HG03378 (cell line): ENCODE measurements around the gene SLC2A13.
"Not testable (repeated sequence)": the region's sequence is repeated elsewhere in the genome, so short reads cannot be mapped to it uniquely, and the experiment has no call there.

Experiments
- ATAC-seq: cut with Tn5 transposase; IDR thresholded peaks from one replicate; pipeline ENCODE4 v1.9.1; 2021; ENCODE audit warnings: mild to moderate bottlenecking, moderate library complexity; ENCODE audit not compliant: unreplicated experiment

The SLC2A13 gene

DNA sequence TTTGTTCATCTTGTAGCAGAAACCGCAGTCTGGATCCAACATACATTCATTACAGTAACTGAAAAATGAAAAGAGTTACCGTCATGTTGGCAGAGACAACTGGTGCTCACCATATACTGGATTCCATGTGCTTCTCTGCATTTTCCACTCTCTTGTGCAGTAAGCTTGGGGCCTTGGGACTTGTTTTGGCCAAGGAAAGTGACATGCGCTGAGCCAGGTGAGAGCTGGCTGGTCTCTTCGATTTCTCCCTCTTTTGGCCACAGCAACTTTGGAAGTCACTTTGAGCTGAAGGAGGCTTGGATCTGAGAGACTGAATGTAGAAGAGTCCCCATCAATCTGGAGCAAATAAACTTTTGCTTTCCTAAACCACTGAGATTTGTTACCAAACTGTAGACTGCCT lies 275.7 kb downstream of the SLC2A13 start:
- no peak for ATAC-seq

DNA sequence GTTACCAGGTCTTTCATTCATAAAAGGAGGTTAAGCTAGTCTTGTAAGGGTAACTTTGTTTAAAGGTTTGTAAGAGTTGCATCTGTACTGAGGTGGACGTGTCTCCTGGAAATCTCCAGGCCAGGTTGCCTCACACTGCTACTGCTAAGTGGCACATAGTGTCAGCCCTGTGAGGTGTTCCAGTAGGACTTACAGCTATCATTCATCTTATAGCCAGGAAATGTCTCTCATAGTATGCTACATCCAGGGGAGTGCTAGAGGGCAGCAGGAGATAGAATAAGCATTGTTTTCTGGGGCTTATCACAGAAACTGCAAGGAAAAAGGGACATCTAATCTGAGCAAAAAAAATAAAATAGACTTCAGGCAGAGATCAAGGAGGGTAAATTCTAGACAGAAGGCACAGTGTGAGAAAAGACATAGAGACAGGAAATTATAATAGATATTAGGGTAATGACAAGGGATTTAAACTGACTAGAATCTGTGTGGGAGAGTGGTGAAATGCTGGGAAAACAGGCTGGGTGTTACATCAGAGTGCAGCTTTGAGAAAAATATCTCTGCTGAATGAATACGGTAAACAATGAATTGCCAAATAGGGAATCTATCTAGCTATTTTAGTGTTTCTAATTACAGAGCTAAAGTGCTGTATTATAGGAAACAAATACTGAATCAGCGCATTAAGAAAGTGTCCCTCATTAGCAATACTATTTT lies 281.2 kb downstream of the SLC2A13 start:
- no peak for ATAC-seq

DNA sequence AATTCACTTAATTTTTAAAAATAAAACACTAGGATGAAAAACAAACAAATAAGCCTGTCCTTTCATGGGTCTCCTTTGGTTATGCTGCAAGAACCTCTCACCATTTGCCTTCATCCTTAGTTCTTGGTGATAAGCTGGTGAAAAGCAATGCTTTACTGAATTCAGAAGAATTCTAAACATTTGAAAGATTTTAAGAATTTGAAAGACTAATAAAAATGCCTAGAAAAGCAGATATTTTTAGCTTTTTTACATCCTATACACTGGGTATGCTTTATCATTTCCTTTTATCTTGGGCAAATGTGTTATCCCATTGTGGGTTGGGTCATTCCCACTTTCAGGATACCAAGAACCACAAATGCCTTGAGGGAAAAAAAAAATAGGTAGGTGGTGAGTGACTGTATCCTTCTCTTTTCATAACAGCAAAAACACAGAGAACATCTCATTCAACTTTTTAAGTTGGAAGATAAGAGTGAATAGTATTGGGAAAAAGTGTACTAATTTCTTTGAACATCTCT lies 289.2 kb downstream of the SLC2A13 start:
- ATAC-seq = no peak

DNA sequence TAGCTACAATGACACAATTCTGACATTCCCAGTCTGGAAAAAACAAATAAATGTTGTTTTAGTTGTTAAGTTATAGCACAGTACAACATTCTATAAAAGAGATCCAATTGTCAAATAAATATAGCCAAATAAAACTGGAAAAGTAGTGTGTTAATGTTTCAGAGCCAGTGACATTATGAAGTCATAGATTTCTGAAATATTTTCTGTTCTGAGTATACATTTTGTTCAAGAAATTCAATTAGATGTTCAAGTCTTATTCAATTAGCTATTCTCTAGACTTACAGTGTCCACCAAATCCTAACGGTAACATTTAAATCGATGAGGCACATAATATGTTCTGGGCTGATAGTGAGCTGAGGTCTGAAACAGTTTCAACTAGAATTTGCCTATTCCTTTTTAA lies 290.1 kb downstream of the SLC2A13 start:
- no peak for ATAC-seq

DNA sequence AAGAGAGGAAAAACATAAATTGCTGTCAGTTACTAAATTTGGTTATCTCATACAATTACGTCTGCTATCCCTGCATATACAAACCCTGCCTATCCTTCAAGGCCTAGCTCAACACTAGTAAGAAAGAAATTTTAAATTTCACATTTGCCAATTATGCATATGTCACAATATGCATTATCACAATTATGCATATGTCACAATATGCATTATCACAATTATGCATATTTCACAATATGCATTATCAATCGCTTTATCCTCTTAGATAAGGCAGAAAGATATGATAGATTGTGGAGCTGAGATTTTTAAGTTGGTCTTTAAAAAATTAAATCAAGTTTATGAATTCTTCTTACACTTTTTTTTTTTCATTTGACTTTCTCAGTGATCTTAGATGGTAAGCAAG lies 291.3 kb downstream of the SLC2A13 start:
- ATAC-seq = no peak

DNA sequence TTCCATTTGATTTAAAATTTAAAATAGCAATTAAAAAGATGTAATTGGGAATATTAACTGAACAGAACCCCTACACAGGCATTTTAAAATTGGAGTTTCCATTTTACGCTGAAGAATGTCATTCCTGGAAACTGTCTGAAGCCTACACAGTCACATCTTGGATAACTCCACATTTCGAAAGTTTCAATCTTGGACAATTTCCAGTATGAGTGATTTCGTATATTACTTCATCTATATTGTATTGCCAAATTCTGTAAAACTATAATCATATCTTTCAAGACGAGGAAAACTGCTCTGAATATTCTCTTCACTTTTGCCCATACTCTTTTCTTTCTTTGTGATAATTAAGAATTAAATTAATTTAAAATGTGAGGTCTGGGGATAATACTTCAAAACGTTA lies 292.1 kb downstream of the SLC2A13 start:
- ATAC-seq = no peak

DNA sequence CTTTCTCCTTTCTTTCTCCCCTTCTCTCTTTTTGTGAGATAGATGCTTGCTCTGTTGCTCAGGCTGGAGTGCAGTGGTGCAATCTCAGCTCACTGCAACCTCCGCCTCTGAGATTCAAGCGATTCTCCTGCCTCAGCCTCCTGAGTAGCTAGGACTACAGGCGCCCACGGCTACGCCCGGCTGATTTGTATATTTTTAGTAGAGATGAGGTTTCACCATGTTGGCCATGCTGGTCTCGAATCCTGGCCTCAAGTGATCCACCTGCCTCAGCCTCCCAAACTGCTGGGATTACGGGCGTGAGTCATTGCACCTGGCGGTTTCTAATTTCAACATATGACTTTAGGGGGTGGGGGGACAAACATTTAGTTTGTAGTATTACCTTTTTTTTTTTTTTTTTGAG lies 293.4 kb downstream of the SLC2A13 start:
- ATAC-seq = not testable (repeated sequence)

DNA sequence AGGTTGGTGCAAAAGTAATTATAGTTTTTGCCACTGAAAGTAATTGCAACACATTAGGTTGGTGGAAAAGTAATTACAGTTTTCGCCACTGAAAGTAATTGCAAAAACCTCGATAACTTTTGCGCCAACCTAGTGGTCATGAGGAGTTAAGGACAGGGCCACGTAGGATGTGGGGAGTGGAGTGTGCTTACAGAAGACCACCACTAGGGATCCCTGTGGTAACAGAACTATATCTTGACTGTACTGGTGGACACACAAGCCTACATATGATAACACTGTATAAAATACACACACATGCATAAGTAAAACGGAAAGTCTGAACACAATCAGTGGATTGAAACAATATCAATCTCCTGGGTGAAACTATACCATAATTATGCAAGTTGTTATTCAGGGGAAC lies 298.8 kb downstream of the SLC2A13 start:
- ATAC-seq = no peak

DNA sequence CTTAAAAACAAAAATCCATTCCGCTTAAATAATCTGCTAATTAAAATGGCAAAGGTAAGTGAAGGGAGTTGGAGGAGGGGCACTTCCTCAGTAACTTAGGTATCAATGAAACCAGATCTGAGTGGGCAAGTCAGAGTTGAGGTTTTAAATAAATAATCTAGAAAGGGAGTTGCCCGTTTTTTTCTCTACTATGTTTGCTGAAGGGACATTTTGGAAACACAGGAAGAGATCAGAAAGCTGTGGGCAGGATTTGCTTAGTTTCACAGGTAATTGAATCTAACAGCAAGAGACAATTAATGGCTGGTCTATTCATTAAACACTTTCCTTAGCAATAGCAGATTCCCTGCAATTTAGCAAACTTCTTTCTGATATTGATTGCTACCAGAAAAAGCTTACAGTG lies 300.2 kb downstream of the SLC2A13 start:
- no peak for ATAC-seq

DNA sequence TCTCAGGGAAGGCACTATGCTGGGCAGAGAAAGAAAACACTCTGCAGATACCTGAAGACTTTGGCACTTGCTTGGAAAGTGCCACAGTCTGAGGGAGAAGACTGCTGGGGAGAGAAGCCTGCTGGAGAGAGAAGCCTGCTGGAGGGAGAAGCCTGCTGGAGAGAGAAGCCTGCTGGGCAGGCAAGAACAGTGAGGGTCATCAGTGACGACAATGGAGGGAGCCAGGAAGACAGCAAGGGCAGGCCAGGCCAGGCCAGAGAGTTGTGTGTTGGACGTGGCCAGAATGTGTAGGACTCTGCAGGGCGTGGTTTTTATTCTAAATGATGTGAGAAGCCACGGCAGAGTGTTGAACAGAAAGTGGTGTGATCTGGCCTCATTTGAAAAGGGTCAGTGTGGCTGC lies 301.0 kb downstream of the SLC2A13 start:
- ATAC-seq = no peak

DNA sequence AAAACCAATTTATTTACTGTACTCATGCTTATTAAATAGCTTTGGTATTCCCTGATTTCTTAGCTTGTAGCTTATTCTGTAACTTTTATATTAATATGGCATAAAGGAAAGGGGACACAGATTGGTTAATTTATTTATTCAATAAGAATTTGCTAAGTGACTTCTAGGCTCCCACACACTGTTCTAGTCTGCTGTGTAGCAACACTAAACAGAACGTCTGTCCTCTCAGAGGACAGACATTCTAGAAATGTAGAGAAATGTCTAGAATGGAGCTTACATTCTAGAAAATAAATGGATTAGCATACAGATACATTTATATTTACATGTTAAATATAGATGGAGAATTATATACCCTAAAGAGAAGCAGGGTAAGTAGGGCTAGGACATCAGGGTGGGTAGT lies 301.4 kb downstream of the SLC2A13 start:
- no peak for ATAC-seq

DNA sequence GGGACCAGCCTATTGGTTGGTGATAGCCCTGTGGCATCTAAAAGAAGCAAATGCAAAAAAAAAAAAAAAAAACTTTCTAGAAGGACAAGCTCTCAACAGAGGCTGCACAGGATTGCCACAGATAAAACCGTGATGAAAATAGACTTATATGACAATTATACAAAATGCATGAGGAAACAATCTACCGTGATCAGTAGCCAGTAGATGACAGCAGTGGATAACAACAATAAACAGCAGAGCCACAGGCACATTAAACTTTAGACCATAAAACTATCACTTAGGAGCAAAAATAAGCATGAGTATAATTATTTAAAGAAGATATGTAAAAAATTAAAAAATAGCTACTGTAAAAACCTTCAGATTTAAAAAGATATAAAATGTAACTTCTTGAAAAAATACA lies 302.7 kb downstream of the SLC2A13 start:
- no peak for ATAC-seq

DNA sequence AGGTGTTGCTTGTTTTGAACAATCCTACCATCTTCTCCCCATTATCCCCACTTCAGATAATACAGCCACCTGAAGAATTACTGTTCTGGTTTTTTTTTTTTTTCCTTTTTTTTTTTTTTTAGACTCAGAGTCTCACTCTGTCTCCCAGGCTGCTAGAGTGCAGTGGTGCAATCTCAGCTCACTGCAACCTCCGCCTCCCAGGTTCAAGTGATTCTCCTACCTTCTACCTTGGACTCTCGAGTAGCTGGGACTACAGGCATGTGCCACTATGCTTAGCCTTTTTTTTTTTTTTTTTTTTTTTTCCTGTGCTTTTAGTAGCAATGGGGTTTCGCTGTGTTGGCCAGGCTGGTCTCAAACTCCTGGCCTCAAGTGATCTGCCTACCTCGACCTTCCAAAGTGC lies 306.9 kb downstream of the SLC2A13 start:
- no peak for ATAC-seq

DNA sequence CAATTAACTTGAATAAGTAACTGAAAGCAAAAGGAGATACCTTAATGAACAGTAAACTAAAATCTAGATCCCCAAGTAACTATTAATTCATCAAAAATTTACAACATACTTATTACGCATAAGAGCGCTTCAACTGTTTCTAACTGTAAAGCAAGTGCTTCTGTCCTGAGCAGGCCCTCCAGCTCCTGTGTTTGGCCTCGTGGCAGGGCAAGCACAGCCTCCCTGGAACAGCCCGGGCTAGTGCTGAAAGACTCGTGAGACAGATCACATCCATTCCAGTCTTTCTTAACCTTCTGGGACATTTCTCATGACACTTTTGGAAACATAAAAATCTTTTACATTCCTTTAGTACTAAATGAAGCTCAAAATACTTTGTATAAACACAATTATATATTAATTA lies 307.5 kb downstream of the SLC2A13 start:
- no peak for ATAC-seq

DNA sequence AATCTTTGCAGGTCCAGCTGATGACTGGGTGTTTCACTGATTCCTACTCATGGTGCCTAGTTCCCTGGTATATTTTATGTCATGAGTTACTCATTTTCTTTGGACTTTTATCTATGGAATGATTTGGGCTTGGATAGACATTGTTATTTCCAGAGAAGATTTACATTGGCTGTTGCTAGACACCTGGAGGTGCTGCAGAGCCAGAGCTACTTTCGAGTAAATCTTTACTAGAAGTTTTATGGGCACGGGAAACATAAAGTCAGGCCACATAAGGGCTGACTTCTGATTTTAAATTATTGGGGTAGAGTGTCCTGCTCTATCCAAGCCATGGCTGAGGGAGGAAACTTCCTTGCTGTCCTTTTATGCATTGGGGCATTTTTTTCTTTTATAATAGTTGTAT lies 310.4 kb downstream of the SLC2A13 start:
- no peak for ATAC-seq

DNA sequence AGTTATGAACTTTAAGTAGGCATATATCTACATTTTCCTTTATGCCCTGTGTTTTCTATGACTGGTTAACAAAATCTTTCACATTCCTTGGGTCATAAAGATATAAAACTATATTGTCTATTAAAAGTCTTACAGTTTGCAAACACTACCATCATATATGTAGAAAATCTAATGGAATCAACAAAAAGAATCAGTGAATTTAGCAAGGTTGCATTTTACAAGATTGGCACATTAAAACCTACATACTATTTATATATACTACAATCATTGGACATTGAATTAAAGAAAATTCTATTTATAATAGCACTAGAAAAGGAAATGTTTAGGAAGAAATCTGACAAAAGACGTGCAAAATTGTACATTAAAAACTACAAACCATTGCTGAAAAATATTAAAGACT lies 312.9 kb downstream of the SLC2A13 start:
- no peak for ATAC-seq

DNA sequence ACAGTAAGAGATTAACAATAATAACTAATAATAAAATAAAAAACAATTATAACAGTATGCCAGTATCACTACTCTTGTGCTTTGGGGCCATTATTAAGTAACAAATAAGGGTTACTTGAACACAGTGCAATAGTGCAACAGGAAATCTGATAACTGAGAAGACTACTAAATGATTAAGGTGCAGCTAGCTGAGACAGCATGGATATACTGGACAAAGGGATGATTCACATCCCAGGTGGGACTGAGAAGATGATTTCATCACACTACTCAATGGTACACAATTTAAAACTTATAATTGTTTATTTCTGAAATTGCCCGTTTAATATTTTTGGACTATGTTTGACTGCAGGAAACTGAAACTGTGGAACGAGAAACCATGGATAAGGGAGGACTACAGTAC lies 317.6 kb downstream of the SLC2A13 start:
- ATAC-seq = no peak

DNA sequence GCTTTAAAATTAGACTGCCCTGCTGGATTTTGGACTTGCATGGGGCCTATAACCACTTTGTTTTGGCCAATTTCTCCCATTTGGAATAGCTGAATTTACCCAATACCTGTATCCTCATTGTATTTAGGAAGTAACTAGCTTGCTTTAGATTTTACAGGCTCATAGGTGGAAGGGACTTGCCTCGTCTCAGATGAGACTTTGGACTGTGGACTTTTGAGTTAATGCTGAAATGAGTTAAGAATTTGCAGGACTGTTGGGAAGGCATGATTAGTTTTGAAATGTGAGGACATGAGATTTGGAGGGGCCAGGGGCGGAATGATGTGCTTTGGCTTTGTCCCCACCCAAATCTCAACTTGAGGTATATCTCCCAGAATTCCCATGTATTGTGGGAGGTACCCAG lies 320.1 kb downstream of the SLC2A13 start:
- not testable (repeated sequence) for ATAC-seq

DNA sequence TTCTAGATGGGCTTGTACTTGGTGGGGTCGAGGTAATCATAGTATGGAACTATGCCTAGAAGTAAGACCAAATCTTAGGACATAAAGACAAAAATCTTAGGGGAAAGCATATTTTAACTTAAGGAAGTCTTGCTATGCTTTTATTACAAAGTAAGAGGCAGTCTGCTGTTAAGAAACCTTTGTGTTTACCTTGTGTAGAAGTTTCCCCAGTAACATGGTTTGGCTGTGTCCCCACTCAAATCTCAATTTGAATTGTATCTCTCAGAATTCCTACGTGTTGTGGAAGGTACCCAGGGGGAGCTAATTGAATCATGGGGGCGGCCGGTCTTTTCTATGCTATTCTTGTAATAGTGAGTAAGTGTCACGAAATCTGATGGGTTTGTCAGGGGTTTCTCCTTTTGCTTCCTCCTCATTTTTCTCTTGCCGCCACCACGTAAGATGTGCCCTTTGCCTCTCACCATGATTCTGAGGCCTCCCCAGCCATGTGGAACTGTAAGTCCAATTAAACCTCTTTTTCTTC lies 323.8 kb downstream of the SLC2A13 start:
- ATAC-seq = no peak

DNA sequence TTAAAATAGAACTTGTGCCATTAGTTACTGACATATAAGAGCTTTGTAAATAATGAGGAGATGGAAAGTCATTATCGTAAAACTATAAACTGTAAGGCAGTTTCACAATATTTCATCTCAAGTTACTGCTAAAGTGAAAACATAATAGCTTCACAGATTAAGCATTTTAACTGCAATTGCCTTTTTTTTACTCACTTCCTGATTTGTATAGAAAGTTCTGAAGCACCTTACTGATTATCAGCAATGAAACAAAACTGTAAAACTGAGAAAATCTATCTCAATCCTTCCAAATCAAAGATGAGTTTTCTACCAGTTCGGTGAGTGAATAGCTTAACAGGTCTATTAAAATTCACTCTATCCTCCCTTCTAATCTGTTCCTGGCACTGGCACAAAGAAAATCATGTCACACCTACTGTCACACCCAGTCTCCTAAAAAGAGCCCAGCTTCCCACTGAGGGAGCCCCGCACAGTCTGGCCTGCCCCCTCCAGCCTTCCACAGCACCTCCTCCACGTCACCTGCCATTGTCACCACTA lies 324.9 kb downstream of the SLC2A13 start:
- ATAC-seq = no peak

DNA sequence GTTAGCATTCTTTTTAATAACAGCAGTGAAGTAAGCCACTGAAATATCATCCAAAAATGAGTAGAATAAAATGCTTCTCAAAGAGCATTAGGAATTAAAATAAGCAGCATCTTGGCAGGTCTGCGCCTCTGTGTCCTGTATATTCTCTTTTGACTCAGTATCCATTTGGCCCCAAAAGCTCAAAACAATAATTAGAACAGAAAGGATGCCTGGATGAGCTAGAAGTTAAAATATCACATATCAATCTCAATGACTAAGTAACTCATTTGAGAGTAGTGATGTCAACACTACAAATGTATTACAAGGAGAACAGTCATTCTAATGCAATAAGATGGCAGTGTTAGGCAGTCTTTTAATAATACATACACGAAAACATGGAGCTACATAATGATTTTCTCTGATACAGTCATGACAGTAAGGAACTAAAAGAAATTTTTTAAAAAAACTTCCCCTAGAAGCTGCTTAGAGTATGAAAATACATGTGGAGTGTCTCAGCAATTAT lies 325.4 kb downstream of the SLC2A13 start:
- no peak for ATAC-seq

DNA sequence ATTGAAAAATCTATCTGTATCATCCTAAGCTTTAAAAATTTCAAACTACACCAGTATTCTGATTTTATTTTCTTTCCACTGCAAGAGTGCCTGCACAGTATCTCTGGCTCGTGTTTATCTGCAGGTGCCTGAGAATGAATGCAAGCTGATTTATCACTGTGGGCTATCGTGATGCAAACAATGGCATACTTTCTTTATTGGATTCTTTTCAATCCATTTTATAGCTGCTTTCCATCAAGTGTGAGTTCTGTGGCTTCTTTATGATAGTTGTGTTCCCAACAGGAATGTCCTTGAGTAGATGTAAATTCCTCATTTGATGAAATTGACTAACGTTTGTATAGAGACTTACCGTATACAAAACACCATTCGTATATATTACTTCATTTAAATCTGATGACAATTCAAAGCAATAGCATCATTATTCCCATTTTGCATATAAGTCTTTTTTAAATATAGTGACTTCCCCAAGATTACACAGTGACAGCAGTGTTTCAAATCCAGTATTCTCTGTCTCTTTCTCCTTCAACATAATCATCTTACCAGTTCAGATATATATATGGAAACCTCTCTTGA lies 326.0 kb downstream of the SLC2A13 start:
- ATAC-seq = no peak
